CD4-positive, alpha-beta T cell treated with Interleukin-17A for 1 hour (primary cell): ENCODE results near the gene YTHDF2.
"Not testable (repeated sequence)": the region's sequence is repeated elsewhere in the genome, so short reads cannot be mapped to it uniquely, and the experiment has no call there.

Experiments used
- DNase-seq: peaks from one replicate; pipeline ENCODE4 v3.0.0-alpha.2; 2020

YTHDF2 gene

GRCh38 chr1:28736450-28737306 is at the start of gene YTHDF2:
TSS of gene YTHDF2 (plus strand) at chr1:28736940. CDS start at chr1:28737121, 181 bp downstream.
- peak; percentile 98 for DNase-seq

- DNase-seq: not testable (repeated sequence)
These were observed 45.1 kb upstream of the YTHDF2 start for GRCh38 chr1:28691627-28692026.

DNA sequence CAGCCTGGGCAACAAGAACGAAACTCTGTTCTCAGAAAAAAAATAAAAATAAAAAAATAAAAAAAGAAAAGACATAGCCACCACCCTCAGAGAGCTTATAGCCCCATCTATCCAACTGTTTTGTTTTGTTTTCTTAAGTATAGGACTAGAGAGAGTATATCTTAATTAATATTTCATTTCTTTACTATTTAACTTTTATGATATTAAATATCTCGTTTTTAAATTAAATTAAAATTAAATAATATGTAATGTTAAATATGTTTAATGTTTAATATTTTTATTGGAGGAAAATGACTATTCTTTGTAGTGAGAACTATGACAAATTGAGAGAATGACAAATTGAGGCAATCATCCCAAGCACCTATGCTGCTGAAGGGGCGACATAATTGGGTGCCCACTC is 33.1 kb upstream of the YTHDF2 start:
- DNase-seq: no peak

- DNase-seq: no peak
These were observed 20.4 kb upstream of the YTHDF2 start for GRCh38 chr1:28716336-28716735.

- DNase-seq: no peak
These were observed 18.6 kb upstream of the YTHDF2 start for GRCh38 chr1:28718166-28718565.

- no peak for DNase-seq
These were observed 18.0 kb upstream of the YTHDF2 start for GRCh38 chr1:28718586-28719331.

GRCh38 chr1:28719332-28719619 is 17.5 kb upstream of the YTHDF2 start:
- DNase-seq: no peak

DNA sequence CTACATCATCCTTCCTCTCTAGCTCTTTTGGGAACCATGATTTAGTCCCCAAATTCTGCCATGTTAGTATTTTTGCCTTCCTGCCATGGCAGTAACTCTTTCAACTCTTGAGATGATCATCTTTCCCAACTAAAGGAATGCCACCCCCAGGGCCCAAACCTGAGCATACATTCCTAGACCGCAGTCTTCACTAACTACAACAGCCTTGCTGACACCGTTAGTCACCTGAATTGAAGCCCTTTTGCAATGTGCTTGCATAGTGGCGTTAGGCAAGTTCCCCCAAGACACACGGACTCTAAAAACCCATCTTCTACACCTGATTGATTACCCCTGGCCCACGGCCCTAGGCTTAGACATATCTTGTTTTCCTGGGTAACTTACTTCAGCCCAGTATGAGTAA is 16.4 kb upstream of the YTHDF2 start:
- no peak for DNase-seq

- DNase-seq: not testable (repeated sequence)
These were observed 14.8 kb upstream of the YTHDF2 start for GRCh38 chr1:28721927-28722326.

DNA sequence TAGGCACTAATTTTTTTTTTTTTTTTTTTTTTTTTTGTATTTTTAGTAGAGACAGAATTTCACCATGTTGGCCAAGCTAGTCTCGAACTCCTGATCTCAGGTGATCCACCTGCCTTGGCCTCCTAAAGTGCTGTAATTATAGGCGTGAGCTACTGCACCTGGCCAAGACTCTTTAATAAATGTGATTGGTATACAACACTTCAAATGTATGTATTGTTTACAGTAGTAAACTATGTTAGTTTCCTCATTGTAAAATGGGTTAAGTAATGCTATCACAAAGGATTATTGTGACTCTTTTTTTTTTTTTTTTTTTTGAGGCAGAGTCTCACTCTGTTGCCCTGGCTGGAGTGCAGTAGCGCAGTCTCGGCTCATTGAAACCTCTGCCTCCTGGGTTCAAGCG is 11.4 kb upstream of the YTHDF2 start:
- DNase-seq: not testable (repeated sequence)

DNA sequence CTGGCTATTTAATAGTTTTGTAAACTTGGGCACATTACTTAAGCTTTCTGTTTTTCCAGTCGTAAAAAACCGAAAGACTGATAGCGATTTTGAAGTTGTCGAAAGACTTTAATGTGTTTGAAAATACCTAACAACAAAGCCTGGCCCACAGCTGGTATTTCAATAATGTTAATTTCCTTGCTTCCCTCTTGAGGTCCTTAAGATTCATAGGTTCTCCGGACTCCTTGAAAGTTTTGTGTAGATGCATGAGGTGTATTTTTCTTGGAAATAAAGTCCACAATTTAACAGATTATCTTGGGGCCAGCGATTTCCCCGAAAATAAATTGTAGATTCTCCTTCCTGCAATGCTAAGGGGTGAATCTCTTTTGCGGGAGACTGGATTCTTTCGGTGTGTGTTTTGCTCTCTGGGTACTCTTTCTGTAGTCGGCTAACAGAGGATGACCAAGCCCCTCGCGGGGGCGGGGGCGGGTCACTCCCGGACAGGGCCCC is 735 bp upstream of the YTHDF2 start:
- DNase-seq: no peak

GRCh38 chr1:28737307-28738132 is 780 bp downstream of the YTHDF2 start:
- DNase-seq: peak; percentile 59

GRCh38 chr1:28740118-28740517 is 3.4 kb downstream of the YTHDF2 start:
- DNase-seq: no peak

- DNase-seq: no peak
These were observed 7.4 kb downstream of the YTHDF2 start for GRCh38 chr1:28744184-28744583.

GRCh38 chr1:28745653-28746173 is 9.0 kb downstream of the YTHDF2 start:
- no peak for DNase-seq

DNA sequence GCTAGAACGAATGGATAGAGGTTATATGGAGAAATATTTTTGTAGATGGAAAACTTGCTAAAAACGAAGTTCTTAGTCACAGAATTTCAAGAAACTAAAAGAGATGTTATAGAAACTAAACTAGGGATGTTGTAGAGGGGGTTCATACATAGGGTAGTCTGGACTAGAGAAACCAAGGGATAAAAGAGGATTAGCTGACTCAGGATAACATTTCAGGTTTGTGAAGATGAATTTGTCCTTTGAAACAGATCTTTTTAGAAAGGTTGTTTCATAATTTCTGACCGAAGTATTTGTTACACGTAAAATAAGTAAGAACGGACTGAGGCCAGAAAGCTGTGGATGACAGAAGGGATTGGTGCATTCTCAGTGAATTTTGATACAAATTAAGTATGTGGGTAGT is 13.6 kb downstream of the YTHDF2 start:
- no peak for DNase-seq

GRCh38 chr1:28750771-28751294 is 14.1 kb downstream of the YTHDF2 start:
- DNase-seq: not testable (repeated sequence)

- DNase-seq: no peak
These were observed 14.7 kb downstream of the YTHDF2 start for GRCh38 chr1:28751315-28752060.

- no peak for DNase-seq
These were observed 19.0 kb downstream of the YTHDF2 start for GRCh38 chr1:28755701-28756100.

DNA sequence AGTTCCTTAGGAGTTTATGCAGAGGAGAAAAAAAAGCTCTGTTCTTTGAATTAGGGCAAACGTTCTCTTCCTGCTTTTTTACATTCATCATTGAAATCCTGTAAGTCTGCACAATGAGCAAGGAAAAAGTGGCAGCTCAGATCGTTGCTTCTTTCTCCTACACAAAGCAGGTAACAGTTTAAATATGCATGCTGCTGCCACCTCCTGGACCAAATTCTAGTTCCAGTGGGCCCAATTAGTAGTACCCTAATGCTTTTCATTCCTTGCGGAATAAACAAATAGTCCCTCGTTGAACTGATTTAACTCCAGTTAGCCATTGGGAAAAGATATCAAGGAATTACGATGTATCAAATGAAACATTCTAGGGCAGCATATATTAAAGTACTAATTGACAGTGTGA is 20.1 kb downstream of the YTHDF2 start:
- DNase-seq: peak; percentile 35

DNA sequence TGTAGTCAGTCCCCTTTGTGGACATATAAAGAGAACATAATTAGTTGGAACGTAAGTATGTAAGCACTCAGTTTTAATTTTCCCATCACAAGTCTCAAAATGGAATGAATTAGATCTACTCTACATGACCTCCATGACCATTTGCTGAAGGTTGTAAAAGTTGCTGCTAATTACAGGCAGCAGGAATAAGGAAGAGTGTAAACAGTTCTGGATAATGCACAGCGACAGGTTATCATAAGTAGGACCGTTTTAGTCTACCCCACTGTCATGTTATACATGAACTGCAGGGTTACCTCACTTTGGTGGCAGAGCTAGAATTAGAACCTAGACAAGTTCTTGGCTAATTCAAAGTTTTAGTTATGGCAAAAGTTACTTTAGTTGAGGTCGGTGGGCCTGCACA is 21.7 kb downstream of the YTHDF2 start:
- no peak for DNase-seq

GRCh38 chr1:28759257-28759656 is 22.5 kb downstream of the YTHDF2 start:
- DNase-seq: no peak
